Neuronal stem cell (in vitro differentiated cells): ENCODE data around the gene INTS3.

Experiments
- DNase-seq: peaks from one replicate; pipeline ENCODE4 v3.0.0-alpha.2; 2013; ENCODE audit warnings: low spot score
- H2AFZ ChIP-seq: one replicate; pipeline ENCODE4 v1.6.1; 2013; ENCODE audit warnings: mild to moderate bottlenecking, low read length, inconsistent platforms
- H2AK5ac ChIP-seq: 2 replicates; pipeline ENCODE4 v1.6.1; 2013; ENCODE audit warnings: low read depth, mild to moderate bottlenecking, inconsistent platforms, low read length, moderate library complexity, mixed read lengths
- H2BK120ac ChIP-seq: 2 replicates; pipeline ENCODE4 v1.6.1; 2013; ENCODE audit warnings: low read depth, mild to moderate bottlenecking, inconsistent platforms, low read length, moderate library complexity, mixed read lengths
- H2BK12ac ChIP-seq: one replicate; pipeline ENCODE4 v1.6.1; 2013; ENCODE audit warnings: low read length, inconsistent platforms
- H2BK15ac ChIP-seq: 2 replicates; pipeline ENCODE4 v1.6.1; 2013; ENCODE audit warnings: mild to moderate bottlenecking, low read length, inconsistent platforms, mixed read lengths
- H2BK5ac ChIP-seq: one replicate; pipeline ENCODE4 v1.6.1; 2013; ENCODE audit warnings: inconsistent platforms, mild to moderate bottlenecking, low read length, moderate library complexity
- H3K14ac ChIP-seq: one replicate; pipeline ENCODE4 v1.6.1; 2013; ENCODE audit warnings: low read length, inconsistent platforms
- H3K18ac ChIP-seq: 2 replicates; pipeline ENCODE4 v1.6.1; 2013; ENCODE audit warnings: low read length, inconsistent platforms
- H3K23ac ChIP-seq: 2 replicates; pipeline ENCODE4 v1.6.1; 2013; ENCODE audit warnings: low read depth, mild to moderate bottlenecking, mixed read lengths, low read length, inconsistent platforms; ENCODE audit not compliant: poor library complexity
- H3K27ac ChIP-seq: replicated peaks from 3 replicates; pipeline ENCODE4 v1.5.1; 2013; ENCODE audit warnings: low read length, inconsistent platforms
- H3K27me3 ChIP-seq, 3 experiments: 2 replicates each; pipeline ENCODE4 v1.6.1; 2013; ENCODE audit warnings: low read length in 3 of 3, mild to moderate bottlenecking in 2 of 3, inconsistent platforms in 1 of 3, low read depth in 1 of 3, mixed read lengths in 1 of 3, moderate library complexity in 1 of 3; ENCODE audit not compliant: control insufficient read depth in 3 of 3, insufficient read depth in 3 of 3
- H3K36me3 ChIP-seq, 2 donors: replicated peaks in 1 of 2; 2 replicates each; pipeline ENCODE4 v1.6.1; 2013; ENCODE audit warnings: low read length in 2 of 2; ENCODE audit not compliant: control insufficient read depth in 2 of 2, insufficient read depth in 2 of 2
- H3K4ac ChIP-seq: 2 replicates; pipeline ENCODE4 v1.6.1; 2013; ENCODE audit warnings: inconsistent platforms, mild to moderate bottlenecking, low read length, moderate library complexity
- H3K4me1 ChIP-seq, 2 donors: 1 replicate in 1 of 2; 2 replicates in 1 of 2; pipeline ENCODE4 v1.6.1; 2013; ENCODE audit warnings: low read length in 2 of 2, low read depth in 1 of 2; ENCODE audit not compliant: control insufficient read depth in 2 of 2, insufficient read depth in 1 of 2
- H3K4me2 ChIP-seq: one replicate; pipeline ENCODE4 v1.6.1; 2013; ENCODE audit warnings: mild to moderate bottlenecking, low read length, inconsistent platforms; ENCODE audit not compliant: insufficient read depth, poor library complexity, severe bottlenecking
- H3K4me3 ChIP-seq, 2 donors: 2 replicates each; pipeline ENCODE4 v1.5.1; 2013; ENCODE audit warnings: low read length in 2 of 2, mild to moderate bottlenecking in 2 of 2, inconsistent platforms in 1 of 2, moderate library complexity in 1 of 2
- H3K79me1 ChIP-seq: one replicate; pipeline ENCODE4 v1.6.1; 2013; ENCODE audit warnings: low read depth, mild to moderate bottlenecking, inconsistent platforms, low read length, moderate library complexity
- H3K9ac ChIP-seq: one replicate; pipeline ENCODE4 v1.6.1; 2013; ENCODE audit warnings: mild to moderate bottlenecking, low read depth, low read length, inconsistent platforms; ENCODE audit not compliant: poor library complexity
- H3K9me3 ChIP-seq, 2 donors: replicated peaks in 1 of 2; 2 replicates each; pipeline versions ENCODE3 to v1.6.1; 2013; ENCODE audit warnings: low read length in 2 of 2, mild to moderate bottlenecking in 2 of 2, inconsistent platforms in 1 of 2, low read depth in 1 of 2, mixed read lengths in 1 of 2, moderate library complexity in 1 of 2; ENCODE audit not compliant: control insufficient read depth in 2 of 2, insufficient read depth in 1 of 2
- H4K8ac ChIP-seq: one replicate; pipeline ENCODE4 v1.6.1; 2013; ENCODE audit warnings: low read depth, mild to moderate bottlenecking, inconsistent platforms, low read length, moderate library complexity
- H4K91ac ChIP-seq: one replicate; pipeline ENCODE4 v1.6.1; 2013; ENCODE audit warnings: low read length, low read depth, mild to moderate bottlenecking, inconsistent platforms; ENCODE audit not compliant: poor library complexity
- WGBS, 2 donors: extraction: QIAGEN DNeasy Blood & Tissue Kit; methylation state at CpG; one replicate each; pipeline ENCODE4 v1.1.7; 2013; ENCODE audit warnings: missing lambda C conversion rate in 2 of 2, mixed read lengths in 1 of 2; ENCODE audit not compliant: insufficient read length in 2 of 2, insufficient replicate concordance in 1 of 2; ENCODE audit errors: extremely low coverage in 2 of 2; 5-methylcytosine and 5-hydroxymethylcytosine counted together

Gene INTS3

GRCh38 chr1:153698923-153699714, 28.7 kb upstream of the INTS3 start:
- Histone ChIP-seq H2AFZ (peak overlapping the region; percentile 26), H4K8ac (no peak overlapping the region), H3K4me1 (peaks cover 11 to 17% of the 10 kb centered on the region in 2 donors), H3K27ac (no peak overlapping the region), H2BK15ac (no peak overlapping the region), H2BK120ac (no peak overlapping the region), H2BK12ac (no peak overlapping the region), H3K9ac (no peak overlapping the region), H3K4me2 (no peak overlapping the region), H3K79me1 (no peaks in the 10 kb centered on the region), H3K4me3 (no peak overlapping the region), H3K36me3 (no peaks in the 10 kb centered on the region), H4K91ac (no peak overlapping the region), H3K23ac (no peak overlapping the region), H3K4ac (no peak overlapping the region), H3K18ac (no peak overlapping the region), H2AK5ac (no peak overlapping the region), H3K27me3 (no peaks in the 10 kb centered on the region), H3K14ac (no peak overlapping the region), H2BK5ac (no peak overlapping the region), H3K9me3 (no peaks in the 10 kb centered on the region)
- WGBS, 2 donors, result no CpG with 5 or more reads among the region's 6 CpGs
- no peak for DNase-seq

- no peak overlapping the region for H3K9ac ChIP-seq
- no CpG with 5 or more reads among the region's 6 CpGs for WGBS, 2 donors
- H3K4me3 ChIP-seq, result no peak overlapping the region
- no peaks in the 10 kb centered on the region for H3K9me3 ChIP-seq
- H2BK120ac ChIP-seq, result no peak overlapping the region
- H3K36me3 ChIP-seq, result no peaks in the 10 kb centered on the region
- H3K27ac ChIP-seq, result no peak overlapping the region
- no peak overlapping the region for H2AK5ac ChIP-seq
- no peak overlapping the region for H3K14ac ChIP-seq
- H3K4me2 ChIP-seq, result no peak overlapping the region
- H3K18ac ChIP-seq, result no peak overlapping the region
- no peak overlapping the region for H2BK12ac ChIP-seq
- H2BK15ac ChIP-seq, result no peak overlapping the region
- no peak for DNase-seq
- peaks cover 11 to 17% of the 10 kb centered on the region in 2 donors for H3K4me1 ChIP-seq
- no peak overlapping the region for H2BK5ac ChIP-seq
- no peak overlapping the region for H4K8ac ChIP-seq
- H3K79me1 ChIP-seq, result no peaks in the 10 kb centered on the region
- no peaks in the 10 kb centered on the region for H3K27me3 ChIP-seq
- H2AFZ ChIP-seq, result no peak overlapping the region
- H3K4ac ChIP-seq, result no peak overlapping the region
- H4K91ac ChIP-seq, result no peak overlapping the region
- H3K23ac ChIP-seq, result no peak overlapping the region
These were observed 28.1 kb upstream of the INTS3 start for GRCh38 chr1:153699768-153700167.

DNA sequence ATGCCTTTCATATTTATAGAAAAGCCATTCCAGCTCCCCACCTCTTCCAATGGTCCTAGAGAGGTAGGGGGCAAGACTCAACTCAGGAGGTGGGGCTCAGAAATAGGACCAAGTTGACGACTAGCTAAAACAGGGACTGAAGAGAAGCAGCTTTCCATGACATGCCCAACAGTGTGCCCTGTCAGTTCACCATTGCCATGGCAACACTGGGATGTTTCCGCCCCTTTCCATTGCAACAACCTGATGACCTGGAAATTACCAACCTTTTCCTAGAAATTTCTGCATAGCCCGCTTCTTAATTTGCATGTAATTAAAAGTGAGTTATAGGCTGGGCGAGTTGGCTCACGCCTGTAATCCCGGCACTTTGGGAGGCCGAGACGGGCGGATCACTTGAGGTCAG, 22.4 kb upstream of the INTS3 start:
- no peaks in the 10 kb centered on the region for H3K27me3 ChIP-seq
- no peak overlapping the region for H2BK12ac ChIP-seq
- no peak overlapping the region for H3K4ac ChIP-seq
- H3K36me3 ChIP-seq, result no peaks in the 10 kb centered on the region
- H4K91ac ChIP-seq, result no peak overlapping the region
- no peaks in the 10 kb centered on the region for H3K79me1 ChIP-seq
- no peak overlapping the region for H3K9ac ChIP-seq
- no peaks in the 10 kb centered on the region for H3K9me3 ChIP-seq
- no peak overlapping the region for H2AK5ac ChIP-seq
- no peak overlapping the region for H4K8ac ChIP-seq
- H3K4me1 ChIP-seq, result no peaks in the 10 kb centered on the region
- H3K18ac ChIP-seq, result no peak overlapping the region
- H3K14ac ChIP-seq, result no peak overlapping the region
- no peak overlapping the region for H2BK120ac ChIP-seq
- H3K23ac ChIP-seq, result no peak overlapping the region
- DNase-seq, result no peak
- no peak overlapping the region for H2AFZ ChIP-seq
- no peak overlapping the region for H3K27ac ChIP-seq
- H2BK15ac ChIP-seq, result no peak overlapping the region
- no peak overlapping the region for H2BK5ac ChIP-seq
- WGBS, 2 donors, result no CpG with 5 or more reads among the region's 9 CpGs
- no peak overlapping the region for H3K4me3 ChIP-seq
- H3K4me2 ChIP-seq, result no peak overlapping the region

DNA sequence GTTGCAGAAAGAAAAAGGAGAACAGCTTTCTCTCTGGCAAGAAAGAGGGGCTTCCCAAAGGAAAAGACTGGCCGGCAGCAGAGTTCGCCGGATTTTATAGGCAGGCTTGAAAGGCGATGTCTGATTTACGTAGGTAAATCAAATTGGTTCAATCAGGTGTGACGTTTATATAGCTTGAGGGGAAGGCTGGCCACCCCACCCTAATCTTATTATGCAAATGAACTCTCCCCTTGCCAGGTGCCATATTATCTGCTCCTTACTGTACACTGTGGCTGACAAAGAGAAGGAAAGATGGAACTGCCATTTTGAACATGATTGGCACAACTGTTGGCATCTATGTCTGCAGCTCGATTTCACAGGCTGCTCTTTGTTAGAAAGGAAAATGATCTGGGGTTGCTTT, 16.8 kb upstream of the INTS3 start:
- Histone ChIP-seq H2AK5ac (no peak overlapping the region), H3K27ac (no peak overlapping the region), H2BK15ac (no peak overlapping the region), H3K4me2 (no peak overlapping the region), H4K91ac (no peak overlapping the region), H2BK12ac (no peak overlapping the region), H3K14ac (no peak overlapping the region), H3K79me1 (no peaks in the 10 kb centered on the region), H3K9ac (no peak overlapping the region), H2AFZ (peak overlapping the region; percentile 7), H4K8ac (no peak overlapping the region), H3K36me3 (no peaks in the 10 kb centered on the region), H2BK120ac (no peak overlapping the region), H3K18ac (no peak overlapping the region), H3K27me3 (no peaks in the 10 kb centered on the region), H3K23ac (no peak overlapping the region), H3K4ac (no peak overlapping the region), H2BK5ac (no peak overlapping the region), H3K4me3 (no peak overlapping the region), H3K4me1 (no peaks in the 10 kb centered on the region), H3K9me3 (no peaks in the 10 kb centered on the region)
- WGBS, 2 donors, result no CpG with 5 or more reads among the region's 7 CpGs
- DNase-seq, result no peak
